HG02759 (cell line): ENCODE data around the gene GOLGA8N.
"Not testable (repeated sequence)": the region's sequence is repeated elsewhere in the genome, so short reads cannot be mapped to it uniquely, and the experiment has no call there.

Experiments used
- ATAC-seq: cut with Tn5 transposase; IDR thresholded peaks from one replicate; pipeline ENCODE4 v1.9.1; 2021; ENCODE audit warnings: mild to moderate bottlenecking, moderate library complexity; ENCODE audit not compliant: unreplicated experiment

GOLGA8N gene

DNA sequence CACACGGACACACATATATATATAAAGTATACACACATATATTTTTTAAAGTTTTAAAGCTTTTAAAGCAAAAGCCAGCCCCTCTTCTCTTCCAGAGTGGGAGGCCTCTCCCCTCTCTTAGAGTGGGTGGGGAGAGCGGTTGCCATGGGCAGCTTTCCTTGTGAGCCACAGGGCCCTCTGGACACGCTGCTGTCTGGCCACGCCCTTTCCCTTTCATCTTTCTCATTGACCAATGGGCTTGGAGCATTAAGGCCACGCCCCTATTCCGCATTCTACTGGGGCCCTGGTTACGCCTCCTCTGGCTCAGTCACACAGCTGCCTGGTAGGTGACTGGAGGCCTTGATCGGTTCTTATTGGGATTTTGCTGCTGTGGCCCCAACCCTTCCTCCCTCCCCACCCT, at the start of gene GOLGA8N:
Gene GOLGA8N (plus strand): TSS at position 306 of the 400 bp plus-strand sequence.
- ATAC-seq = not testable (repeated sequence)

DNA sequence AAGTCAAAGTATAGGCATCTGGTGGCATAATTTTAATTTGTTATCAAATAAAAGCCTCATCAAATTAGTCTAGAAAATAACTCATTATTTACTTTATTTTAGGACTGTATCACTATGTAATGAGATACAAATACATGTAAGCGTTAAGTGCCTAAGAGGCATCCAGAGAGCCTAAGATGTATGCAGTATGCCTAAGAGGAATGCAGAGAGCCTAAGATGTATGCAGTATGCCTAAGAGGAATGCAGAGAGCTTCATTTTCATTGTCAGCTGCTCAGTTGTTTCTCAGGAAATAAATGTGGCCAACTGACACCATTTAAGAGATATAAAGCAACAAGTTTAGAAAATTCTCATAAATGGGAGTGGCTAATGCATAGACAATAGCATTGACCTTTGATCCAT, 49.8 kb upstream of the GOLGA8N start:
- ATAC-seq = not testable (repeated sequence)

- ATAC-seq = not testable (repeated sequence)
Measured at GRCh38 chr15:32545129-32545528, 48.1 kb upstream of the GOLGA8N start.

- ATAC-seq = not testable (repeated sequence)
Measured at GRCh38 chr15:32554587-32554986, 38.7 kb upstream of the GOLGA8N start.

DNA sequence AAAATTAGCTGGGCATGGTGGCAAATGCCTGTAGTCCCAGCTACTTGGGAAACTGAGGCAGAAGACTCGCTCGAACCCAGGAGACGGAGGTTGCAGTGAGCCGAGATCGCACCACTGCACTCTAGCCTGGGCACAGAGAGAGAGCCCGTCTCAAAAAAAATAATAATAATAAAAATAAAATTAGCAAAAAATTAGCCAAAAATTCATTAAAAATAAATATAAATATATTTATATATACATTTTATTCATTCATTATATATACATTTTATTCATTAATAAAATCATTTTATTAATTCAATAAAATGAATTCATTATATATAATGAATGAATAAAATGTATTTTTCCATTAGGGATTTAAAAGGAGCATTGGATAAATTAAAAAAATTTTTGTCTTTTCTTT, 31.1 kb upstream of the GOLGA8N start:
- ATAC-seq = not testable (repeated sequence)

- ATAC-seq = not testable (repeated sequence)
Measured at GRCh38 chr15:32568988-32569387, 24.3 kb upstream of the GOLGA8N start.

- ATAC-seq = not testable (repeated sequence)
Measured at GRCh38 chr15:32578482-32578881, 14.8 kb upstream of the GOLGA8N start.

- ATAC-seq = not testable (repeated sequence)
Measured at GRCh38 chr15:32585844-32586243, 7.4 kb upstream of the GOLGA8N start.

GRCh38 chr15:32609518-32609917, 16.3 kb downstream of the GOLGA8N start:
- not testable (repeated sequence) for ATAC-seq

- not testable (repeated sequence) for ATAC-seq
Measured at GRCh38 chr15:32610719-32611118, 17.5 kb downstream of the GOLGA8N start.

- peak; percentile 34 for ATAC-seq
Measured at GRCh38 chr15:32614712-32615050, 21.4 kb downstream of the GOLGA8N start.

DNA sequence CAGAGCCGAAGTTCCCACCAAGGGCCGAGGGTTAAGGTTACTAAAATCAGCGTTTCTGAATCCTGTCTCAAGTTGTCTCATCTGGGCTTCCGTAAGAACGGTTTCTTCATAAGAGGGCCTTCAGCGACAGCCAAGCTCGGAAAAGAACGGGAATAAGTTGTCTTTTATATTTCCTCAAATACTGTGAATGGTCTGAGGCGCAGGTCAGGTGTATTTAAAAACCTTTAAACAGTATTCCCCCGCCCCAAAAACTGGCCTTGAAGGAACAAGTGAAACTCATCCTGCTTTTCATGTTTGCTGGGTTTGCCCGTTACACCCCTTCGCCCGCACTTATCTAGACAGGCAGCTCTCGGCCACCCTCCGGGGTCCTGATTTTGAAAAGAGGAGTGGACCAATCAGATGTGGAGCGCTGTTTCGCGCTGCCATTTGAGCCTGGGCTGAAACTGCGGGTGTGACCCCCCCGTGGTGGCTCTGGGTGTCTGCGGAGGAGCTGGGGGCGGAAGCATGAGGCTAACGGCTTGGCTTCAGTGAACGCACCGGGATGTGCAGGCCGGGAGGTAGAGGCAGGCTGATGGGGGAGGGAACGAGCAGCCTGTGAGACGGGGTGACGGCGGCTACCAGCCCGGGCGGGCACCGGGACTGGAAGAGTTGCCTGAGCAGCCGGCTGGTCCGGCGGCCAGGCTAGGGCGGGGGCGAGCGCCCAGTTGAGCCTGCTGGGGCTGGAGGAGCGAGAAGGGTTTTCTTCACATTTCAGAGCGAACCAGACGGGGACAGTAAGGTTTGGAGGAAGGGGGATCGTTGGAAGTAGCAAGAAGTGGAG, 22.0 kb downstream of the GOLGA8N start, which contains the start of gene ARHGAP11A:
Gene ARHGAP11A (plus strand): TSS at position 454 of the 820 bp plus-strand sequence. CDS start 708 bp downstream, outside the sequence.
- ATAC-seq = peak; percentile 76

DNA sequence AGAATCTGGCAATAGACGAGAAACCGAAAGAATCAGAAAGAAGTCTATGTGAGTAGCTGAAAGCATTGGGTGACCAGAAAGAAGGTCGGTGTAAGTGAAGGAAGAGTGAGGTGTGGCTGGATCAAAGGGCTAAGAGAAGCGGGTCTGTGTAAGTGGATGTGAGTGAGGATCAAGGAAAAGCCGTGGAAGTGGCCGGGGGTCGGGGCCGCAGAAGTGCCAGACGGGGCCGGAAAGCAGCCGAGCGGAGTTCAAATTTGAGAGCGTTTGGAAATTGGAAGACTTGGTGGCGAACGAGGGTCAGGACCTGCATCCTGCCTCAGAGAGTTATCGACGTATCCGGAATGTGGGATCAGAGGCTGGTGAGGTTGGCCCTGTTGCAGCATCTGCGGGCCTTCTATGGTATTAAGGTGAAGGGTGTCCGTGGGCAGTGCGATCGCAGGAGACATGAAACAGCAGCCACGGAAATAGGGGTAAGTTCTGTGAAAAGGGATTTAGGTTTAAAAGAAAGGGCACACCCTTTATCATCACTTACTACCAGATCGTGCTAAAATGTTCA, 22.7 kb downstream of the GOLGA8N start:
- peak; percentile 17 for ATAC-seq

DNA sequence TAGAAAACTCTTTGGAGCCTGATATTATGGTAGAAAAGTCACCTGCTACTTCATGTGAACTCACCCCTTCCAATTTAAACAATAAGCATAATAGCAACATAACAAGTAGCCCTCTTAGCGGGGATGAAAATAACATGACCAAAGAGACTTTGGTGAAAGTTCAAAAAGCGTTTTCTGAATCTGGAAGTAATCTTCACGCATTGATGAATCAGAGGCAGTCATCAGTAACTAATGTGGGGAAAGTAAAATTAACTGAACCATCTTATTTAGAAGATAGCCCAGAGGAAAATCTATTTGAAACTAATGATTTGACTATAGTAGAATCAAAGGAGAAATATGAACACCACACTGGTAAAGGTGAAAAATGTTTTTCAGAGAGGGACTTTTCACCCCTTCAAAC, 43.2 kb downstream of the GOLGA8N start:
- no peak for ATAC-seq

GRCh38 chr15:32636908-32637567, 43.8 kb downstream of the GOLGA8N start:
- ATAC-seq = peak; percentile 39

- ATAC-seq = no peak
Measured at GRCh38 chr15:32637704-32638103, 44.4 kb downstream of the GOLGA8N start.

DNA sequence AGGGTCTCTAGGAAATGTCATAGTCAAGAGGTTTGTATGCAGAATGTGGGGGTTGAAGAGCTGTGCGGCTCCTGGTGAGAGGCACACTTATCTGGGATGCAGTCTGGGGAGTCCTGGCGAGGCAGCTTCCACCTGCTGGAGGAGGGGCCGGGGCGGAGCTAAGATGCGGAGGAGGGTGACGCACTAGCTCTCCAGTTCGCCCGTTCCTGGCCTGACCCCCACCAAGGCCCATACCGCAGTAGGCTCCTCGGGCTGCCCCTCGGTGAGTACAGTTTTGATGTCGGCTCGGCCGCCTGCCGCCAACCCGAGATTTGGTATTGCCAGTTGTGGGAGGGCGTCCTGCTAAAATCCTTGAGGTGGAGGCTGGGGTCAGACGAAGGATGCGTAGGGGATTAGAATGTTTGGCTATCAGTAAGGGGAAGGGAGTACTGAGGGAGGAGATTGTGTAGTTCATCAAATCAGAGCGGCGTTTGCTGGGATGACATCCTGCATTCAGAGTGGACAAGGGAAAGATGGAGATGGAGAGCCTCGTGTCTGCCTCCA, 48.3 kb downstream of the GOLGA8N start, which contains the start of gene SCG5:
Gene SCG5 (plus strand): TSS at position 194 of the 543 bp plus-strand sequence. CDS start 1,883 bp downstream, outside the sequence.
- ATAC-seq = no peak

GRCh38 chr15:32642667-32643435, 49.6 kb downstream of the GOLGA8N start:
- no peak for ATAC-seq

DNA sequence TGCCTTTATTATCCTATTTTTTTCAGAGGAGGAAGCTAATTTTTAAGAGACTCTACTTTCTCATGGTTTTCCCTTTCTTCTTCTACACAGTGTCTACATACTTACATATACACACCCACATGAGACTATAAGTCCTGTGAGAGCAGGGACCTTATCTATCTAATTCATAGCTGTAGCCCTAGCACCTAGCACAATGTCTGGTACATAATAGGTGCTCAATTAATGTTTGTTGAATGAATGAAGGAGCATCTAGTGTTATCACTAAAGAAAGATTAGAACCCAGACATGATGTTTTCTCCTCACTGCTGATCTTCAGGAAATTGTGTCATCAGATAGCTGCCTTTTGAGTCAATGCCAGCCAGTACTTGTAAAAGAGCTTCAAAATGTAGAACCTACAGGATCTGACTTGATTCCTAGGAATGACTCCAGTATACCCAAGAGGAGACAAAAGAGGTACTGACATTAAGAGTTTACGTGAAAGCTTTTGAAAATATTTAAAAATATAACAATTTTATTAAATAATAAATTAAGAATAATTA, 50.7 kb downstream of the GOLGA8N start:
- no peak for ATAC-seq

DNA sequence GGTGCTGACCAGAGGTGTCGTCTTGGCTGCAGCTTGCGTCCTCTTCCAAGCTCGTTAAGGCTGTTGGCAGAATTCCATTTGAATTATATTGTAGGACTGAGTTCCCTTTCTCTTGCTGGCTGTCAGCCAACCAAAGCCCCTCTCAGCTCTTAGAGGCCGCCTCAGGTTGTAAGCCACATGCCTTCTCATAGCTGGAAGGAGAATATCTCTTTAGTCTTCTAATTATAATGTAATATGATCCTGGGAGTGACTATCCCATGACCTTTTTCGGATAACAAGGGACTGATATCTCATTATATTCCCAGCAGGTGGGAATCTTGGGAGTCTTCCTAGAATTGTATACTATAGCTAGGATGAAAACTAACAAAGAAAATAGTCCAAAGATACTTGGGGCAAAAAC, 53.0 kb downstream of the GOLGA8N start:
- ATAC-seq = no peak
